ENCODE data around the gene CACNA1C. TPM values are rescaled to one million over a fixed set of nuclear protein-coding genes. Genes with fewer than 3 reads are reported as not detected.

The CACNA1C gene
- total RNA-seq, 1 experiment from 2014 or later = not detected

GRCh38 chr12:2266666-2267620 lies 214.2 kb downstream of the CACNA1C start:
- no peak for DNase-seq
- peaks cover 97% of the 10 kb centered on the region for H3K27me3 ChIP-seq (ENCODE audit: insufficient read depth, low read depth)
- CTCF ChIA-PET = no interaction called here

DNA sequence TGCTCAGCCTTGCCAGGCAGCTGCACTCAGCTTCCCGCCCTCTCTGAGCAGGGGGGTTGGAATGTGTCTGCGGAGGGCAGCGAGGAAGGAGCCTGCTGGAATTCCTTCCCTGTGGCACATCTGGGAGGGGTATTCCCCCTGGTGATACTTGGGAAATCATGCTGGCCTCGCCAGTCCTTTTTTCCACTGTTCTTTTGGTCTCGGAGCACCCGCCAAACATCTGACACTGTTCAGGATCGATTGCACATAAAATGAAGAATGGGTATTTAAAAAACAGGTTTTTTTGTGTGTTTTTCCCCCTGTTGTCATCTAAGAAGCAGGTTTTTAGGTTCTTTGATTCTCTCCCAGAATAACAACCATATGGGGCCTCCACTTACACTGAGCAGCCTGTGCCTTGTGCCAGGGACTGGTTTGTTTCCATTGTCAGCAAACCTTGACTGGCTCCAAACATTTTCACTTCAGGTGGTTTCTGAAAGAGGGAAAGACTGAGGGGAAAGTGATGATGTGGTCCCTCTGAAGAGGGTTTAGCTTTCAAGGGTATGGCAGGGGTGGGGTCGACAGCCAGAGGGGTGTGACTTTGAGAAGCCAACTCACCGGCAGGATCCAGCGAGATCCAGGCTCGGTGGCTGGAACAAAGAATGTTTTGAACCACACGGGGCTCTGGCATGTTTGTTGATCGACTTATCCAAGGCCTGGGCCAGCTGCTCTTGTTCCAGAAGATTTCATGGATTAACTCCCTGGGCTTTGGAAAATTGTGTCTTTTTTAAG lies 215.1 kb downstream of the CACNA1C start:
- Histone ChIP-seq H3K4me1 (replicated peaks; ENCODE audit: insufficient read depth) (no peaks in the 10 kb centered on the region), H3K9me3 (ENCODE audit: insufficient read depth, low read depth) (no peaks in the 10 kb centered on the region), H3F3A (ENCODE audit: insufficient read depth, low read depth) (no peaks in the 10 kb centered on the region), H3K9me2 (ENCODE audit: insufficient read depth) (no peaks in the 10 kb centered on the region), H3K4me2 (no peak overlapping the region), H2AFZ (no peak overlapping the region), H3K79me2 (ENCODE audit: low read depth) (no peaks in the 10 kb centered on the region), H3K36me3 (ENCODE audit: low read depth) (no peaks in the 10 kb centered on the region), H4K20me1 (ENCODE audit: insufficient read depth) (no peaks in the 10 kb centered on the region), H3K4me3 (no peak overlapping the region), H3K27me3 (ENCODE audit: insufficient read depth, low read depth) (peaks cover 99% of the 10 kb centered on the region), H3K27ac (no peak overlapping the region)
- DNase-seq = no peak
- no peak for TF ChIP-seq EZH2 (IDR thresholded peaks at IDR 0.05; ENCODE audit: low read depth)
- no peak for TF ChIP-seq CTCF (conservative IDR thresholded peaks at IDR 0.05)
- ChIA-PET POLR2A (ENCODE audit: unreplicated experiment) (no interaction called here), CTCF (no interaction called here)
- intact Hi-C loops (cut with micrococcal nuclease; ENCODE audit: unreplicated experiment) = no loop called here
- no TSS peak for BruUV-seq (replicated peaks)

More at GRCh38 chr12:2266666-2267620, 214.2 kb downstream of the CACNA1C start:
- Histone ChIP-seq H4K20me1 (ENCODE audit: insufficient read depth) (no peaks in the 10 kb centered on the region), H3K27ac (no peak overlapping the region), H2AFZ (no peak overlapping the region), H3K4me1 (replicated peaks; ENCODE audit: insufficient read depth) (no peaks in the 10 kb centered on the region), H3K79me2 (ENCODE audit: low read depth) (no peaks in the 10 kb centered on the region), H3K9me2 (ENCODE audit: insufficient read depth) (no peaks in the 10 kb centered on the region), H3K4me3 (no peak overlapping the region), H3F3A (ENCODE audit: insufficient read depth, low read depth) (no peaks in the 10 kb centered on the region), H3K9me3 (ENCODE audit: insufficient read depth, low read depth) (no peaks in the 10 kb centered on the region), H3K36me3 (ENCODE audit: low read depth) (no peaks in the 10 kb centered on the region), H3K4me2 (no peak overlapping the region)
- intact Hi-C loops (cut with micrococcal nuclease; ENCODE audit: unreplicated experiment) = no loop called here
- BruUV-seq (replicated peaks) = no TSS peak
- POLR2A ChIA-PET (ENCODE audit: unreplicated experiment) = no interaction called here
- no peak for TF ChIP-seq CTCF (conservative IDR thresholded peaks at IDR 0.05)
- no peak for TF ChIP-seq EZH2 (IDR thresholded peaks at IDR 0.05; ENCODE audit: low read depth)

DNA sequence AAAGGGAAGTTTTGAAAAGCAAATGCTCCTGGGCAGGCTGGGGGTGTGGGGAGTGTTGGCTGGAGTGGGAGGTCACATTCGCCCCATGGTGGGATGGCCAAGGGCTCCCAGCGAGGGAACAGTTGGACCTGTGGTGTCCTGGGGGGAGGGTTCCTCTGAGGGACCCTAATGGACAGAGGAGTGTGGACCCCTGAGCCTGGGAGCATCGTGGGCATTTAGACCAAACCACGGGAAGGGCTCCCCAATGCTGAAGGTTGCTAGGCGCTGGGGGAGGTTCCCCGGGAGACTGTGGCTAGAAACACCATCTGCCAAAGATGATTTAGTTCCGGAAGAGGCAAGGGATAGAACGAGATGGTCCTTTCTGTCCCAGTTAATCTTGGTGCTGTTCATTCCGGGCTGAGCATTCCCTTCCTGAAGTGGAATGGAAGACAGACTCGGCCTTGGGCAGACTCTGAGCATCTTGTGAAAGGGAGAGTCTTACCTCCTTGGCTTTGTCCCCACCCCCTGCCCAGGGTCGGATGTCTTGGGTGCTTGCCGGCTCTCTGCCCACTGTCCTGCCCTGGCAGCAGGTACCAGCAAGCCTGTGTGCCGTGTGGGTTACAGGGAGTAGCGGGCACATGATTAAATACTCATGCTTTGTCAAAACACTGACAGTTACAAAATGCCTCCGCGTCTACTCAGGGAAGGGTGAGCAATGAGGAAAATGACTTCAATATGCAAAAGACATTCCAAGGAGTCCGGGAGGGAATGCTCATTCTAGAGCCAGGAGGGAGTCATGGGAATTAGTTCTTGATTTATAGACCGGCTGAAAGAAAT lies 215.9 kb downstream of the CACNA1C start:
- no peaks in the 10 kb centered on the region for H3K4me1 ChIP-seq (replicated peaks; ENCODE audit: insufficient read depth)
- CTCF ChIA-PET = no interaction called here
- H3K79me2 ChIP-seq (ENCODE audit: low read depth) = no peaks in the 10 kb centered on the region
- H3K27me3 ChIP-seq (ENCODE audit: insufficient read depth, low read depth) = peaks cover 98% of the 10 kb centered on the region
- DNase-seq = no peak
- H3K4me3 ChIP-seq = no peak overlapping the region
- intact Hi-C loops (cut with micrococcal nuclease; ENCODE audit: unreplicated experiment) = no loop called here
- no peaks in the 10 kb centered on the region for H3F3A ChIP-seq (ENCODE audit: insufficient read depth, low read depth)
- no peaks in the 10 kb centered on the region for H3K9me3 ChIP-seq (ENCODE audit: insufficient read depth, low read depth)
- H3K4me2 ChIP-seq = no peak overlapping the region
- POLR2A ChIA-PET (ENCODE audit: unreplicated experiment) = no interaction called here
- BruUV-seq (replicated peaks) = no TSS peak
- H3K36me3 ChIP-seq (ENCODE audit: low read depth) = no peaks in the 10 kb centered on the region
- no peak overlapping the region for H2AFZ ChIP-seq
- no peaks in the 10 kb centered on the region for H4K20me1 ChIP-seq (ENCODE audit: insufficient read depth)
- no peaks in the 10 kb centered on the region for H3K9me2 ChIP-seq (ENCODE audit: insufficient read depth)
- no peak overlapping the region for H3K27ac ChIP-seq
- no peak for TF ChIP-seq CTCF (conservative IDR thresholded peaks at IDR 0.05)
- TF ChIP-seq EZH2 (IDR thresholded peaks at IDR 0.05; ENCODE audit: low read depth) = no peak

Data from PC-9 (cell line).